Memory B cell (primary cell): Measurements from ENCODE around the gene C19orf18.
A peak's percentile ranks its signal among the peaks of the same experiment; 100 is the strongest.
"Not testable (repeated sequence)": the region's sequence is repeated elsewhere in the genome, so short reads cannot be mapped to it uniquely, and the experiment has no call there.

Experiments
- ATAC-seq: fragments of 150-1000 bp; cut with Tn5 transposase; 2 replicates; pipeline ENCODE4 v1.10.0; 2021; ENCODE audit warnings: low read depth, mild to moderate bottlenecking, moderate library complexity
- DNase-seq, 2 donors: peaks; one replicate each; pipeline ENCODE4 v3.0.0; 2022; ENCODE audit warnings: low spot score in 2 of 2
- H3K27ac Mint-ChIP-seq: one replicate; pipeline ENCODE4 v1.8.0; 2022; ENCODE audit warnings: mild to moderate bottlenecking, moderate library complexity, mixed read lengths
- H3K27me3 Mint-ChIP-seq: one replicate; pipeline ENCODE4 v1.8.0; 2022; ENCODE audit warnings: mixed read lengths
- H3K36me3 Mint-ChIP-seq: one replicate; pipeline ENCODE4 v1.8.0; 2022; ENCODE audit warnings: mild to moderate bottlenecking, mixed read lengths
- H3K4me1 Mint-ChIP-seq: one replicate; pipeline ENCODE4 v1.8.0; 2022; ENCODE audit warnings: mixed read lengths
- H3K4me3 Mint-ChIP-seq: one replicate; pipeline ENCODE4 v1.8.0; 2022; ENCODE audit warnings: mild to moderate bottlenecking, moderate library complexity, mixed read lengths
- H3K9me3 Mint-ChIP-seq: one replicate; pipeline ENCODE4 v1.8.0; 2022; ENCODE audit warnings: mixed read lengths

C19orf18 gene

GRCh38 chr19:57927587-57927986, 46.7 kb downstream of the C19orf18 start:
- ATAC-seq (no peak), DNase-seq (no peak)
- Mint-ChIP-seq H3K4me3 (no peak overlapping the region), H3K27me3 (no peaks in the 10 kb centered on the region), H3K9me3 (peaks cover 13% of the 10 kb centered on the region), H3K27ac (no peak overlapping the region), H3K4me1 (no peaks in the 10 kb centered on the region), H3K36me3 (peaks cover 54% of the 10 kb centered on the region)

GRCh38 chr19:57916168-57916995, 58.0 kb downstream of the C19orf18 start, which contains the start of gene ZNF417:
Gene ZNF417 (minus strand): TSS chr19:57916592. CDS start chr19:57916411, 181 bp downstream.
- Mint-ChIP-seq H3K27ac (peak within 1 kb of the TSS; percentile 98), H3K36me3 (peaks cover 34% of the 10 kb centered on the region), H3K4me1 (peaks cover 29% of the 10 kb centered on the region), H3K4me3 (peak within 1 kb of the TSS; percentile 99)
- peak; percentile 97 for ATAC-seq
- H3K27me3 Mint-ChIP-seq, H3K9me3 Mint-ChIP-seq: not testable (repeated sequence)
- peak; percentile 77 to 79 for DNase-seq

- DNase-seq (no peak), ATAC-seq (no peak)
- peaks cover 39% of the 10 kb centered on the region for H3K36me3 Mint-ChIP-seq
- H3K27me3 Mint-ChIP-seq = no peaks in the 10 kb centered on the region
- peaks cover 29% of the 10 kb centered on the region for H3K4me1 Mint-ChIP-seq
- H3K4me3 Mint-ChIP-seq = peak overlapping the region; percentile 99
- H3K9me3 Mint-ChIP-seq = peaks cover 2% of the 10 kb centered on the region
- peak overlapping the region; percentile 98 for H3K27ac Mint-ChIP-seq
These were observed 59.8 kb downstream of the C19orf18 start for GRCh38 chr19:57914531-57914930.
